Heart left ventricle (tissue), 16 donors: Measurements from ENCODE around the gene TBX3. TPM values are rescaled to one million over a fixed set of nuclear protein-coding genes. Genes with fewer than 3 reads are reported as not detected.

Experiments used
- ATAC-seq, 4 donors: fragments of 200-7000 bp; cut with Tn5 transposase; one replicate each; pipeline ENCODE4 v1.9.1; 2020 to 2022; ENCODE audit warnings: moderate library complexity in 4 of 4, mild to moderate bottlenecking in 3 of 4, moderate number of reproducible peaks in 1 of 4
- DNase-seq, 5 donors: peaks; one replicate each; pipeline ENCODE4 v3.0.0-alpha.2; 2020
- H3K27ac ChIP-seq, 12 donors: fragments of 200-600 bp; sonication (generic) in 4 of 12; one replicate each; pipeline versions ENCODE4 v1.5.0 to v1.8.0; 2016 to 2022; ENCODE audit warnings: mild to moderate bottlenecking in 2 of 12
- H3K27me3 ChIP-seq, 9 donors: fragments of 200-600 bp; sonication (generic) in 2 of 9; one replicate each; pipeline versions ENCODE4 v1.5.1 to v1.8.0; 2016 to 2022; ENCODE audit warnings: mild to moderate bottlenecking in 3 of 9
- H3K36me3 ChIP-seq, 9 donors: fragments of 200-600 bp; sonication (generic) in 2 of 9; one replicate each; pipeline versions ENCODE4 v1.5.0 to v1.8.0; 2018 to 2022; ENCODE audit warnings: mild to moderate bottlenecking in 2 of 9
- H3K4me1 ChIP-seq, 12 donors: fragments of 200-600 bp; sonication (generic) in 4 of 12; one replicate each; pipeline versions ENCODE4 v1.5.0 to v1.8.0; 2016 to 2022; ENCODE audit warnings: mild to moderate bottlenecking in 3 of 12
- H3K4me3 ChIP-seq, 12 donors: fragments of 200-600 bp; sonication (generic) in 4 of 12; one replicate each; pipeline versions ENCODE4 v1.5.0 to v1.8.0; 2017 to 2022; ENCODE audit warnings: mild to moderate bottlenecking in 9 of 12, moderate library complexity in 4 of 12
- H3K9me3 ChIP-seq, 12 donors: fragments of 200-600 bp; sonication (generic) in 4 of 12; one replicate each; pipeline versions ENCODE4 v1.5.0 to v1.8.0; 2016 to 2022; ENCODE audit warnings: mild to moderate bottlenecking in 1 of 12
- CTCF ChIP-seq, 12 donors: fragments of 200-600 bp; sonication (generic) in 4 of 12; IDR thresholded peaks; one replicate each; pipeline versions ENCODE4 v1.5.0 to v1.8.0; 2018 to 2022; ENCODE audit warnings: antibody characterized with exemption in 12 of 12, mild to moderate bottlenecking in 5 of 12
- POLR2A ChIP-seq, 2 donors: fragments of 450-650 bp; IDR thresholded peaks; one replicate each; pipeline ENCODE4 v1.6.1; 2017; ENCODE audit warnings: antibody characterized with exemption in 2 of 2, mild to moderate bottlenecking in 2 of 2, moderate library complexity in 2 of 2
- WGBS, 4 donors: extraction: QIAGEN DNeasy Blood & Tissue Kit in 2 of 4; methylation state at CpG; one replicate each; pipeline versions ENCODE4 v1.1.5 to v1.1.7; 2013 to 2018; 5-methylcytosine and 5-hydroxymethylcytosine counted together
- intact Hi-C, 10 donors: fragments of 100-400 bp; cut with DNase I; formaldehyde crosslinking; loops; one replicate each; pipeline versions ENCODE4 v1.11.1 to v1.14.2; 2022
- polyA plus RNA-seq, 2 donors: library from polyadenylated mRNA; stranded (reverse); fragments of 200-250 nt; gene quantifications; one replicate each; pipeline ENCODE4 v1.2.3, GENCODE V29; 2013
- total RNA-seq, 9 donors: library from RNA; depleted of rRNA in 2 of 9; stranded (reverse); fragments of >200 nt in 2 of 9; fragmentation: NEBNext Ultra II Directional in 3 of 9; extraction: Animal tissue kit (Norgen Biotek cat#: 25700) in 3 of 9; gene quantifications; one replicate each; pipeline versions ENCODE4 v1.1.0 to v1.2.4, GENCODE V29; 2016 to 2023
- donor health status: ischemic (EF 13 %, LVEDD 7.1; RV severe dilation, severe dysfunction).
- donor health status: healthy with polysubstance abuse.
- donor health status: DM: no; HTN: yes; CAD: no.
- donor health status: DM: no; HTN: no; CAD: no.
- donor health status: ischemic (EF 25% LVEDD 6.9; RV normal size, moderate dysfunction).
- donor health status: ischemic (EF 25% LVEDD 5.7; RV mildly dilated, moderate dysfunction).
- donor health status: healthy.
- donor health status: DM: yes; HTN: yes; CAD: no.
- donor health status: ischemic (EF 35%, LVEDD 5.7; RV mildly dilated, moderate dysfunction).
- donor health status: nonischemic (EF 11% LVEDD 7.7; RV severe dilation, severe dysfunction).
- donor health status: DM: yes; HTN: yes; CAD: no.
- donor health status: PGD.
- donor health status: ischemic (EF 29% LVEDD 5.4; RV normal size, mild dysfunction).
- donor health status: nonischemic (EF 23%, LVEDD 6.1; RV moderate dilation, normal function).

Gene TBX3
- total and polyA plus RNA-seq, 11 donors, result 10.3 to 31.3 (median 15.7) TPM

- H3K9me3 ChIP-seq, result no peaks in the 10 kb centered on the region
- ATAC-seq, result no peak
- no peak for DNase-seq
- H3K27ac ChIP-seq, result no peak overlapping the region
- H3K4me3 ChIP-seq, result no peak overlapping the region
- no peaks in the 10 kb centered on the region for H3K4me1 ChIP-seq
- no peaks in the 10 kb centered on the region for H3K36me3 ChIP-seq
- WGBS, 4 donors, result 83 to 89% (median 86%) methylated on average over 3 of the region's 3 CpGs
- TF ChIP-seq POLR2A (IDR thresholded peaks at IDR 0.05) (no peak), CTCF (IDR thresholded peaks at IDR 0.05) (no peak)
- intact Hi-C loops, result no loop called here
- H3K27me3 ChIP-seq, result peaks cover 0 to 34% (median 0%) of the 10 kb centered on the region in 9 donors
These were observed 35.3 kb downstream of the TBX3 start for GRCh38 chr12:114648711-114649110.

- Histone ChIP-seq H3K27ac (no peak overlapping the region), H3K36me3 (no peaks in the 10 kb centered on the region), H3K27me3 (peaks cover 0 to 23% (median 0%) of the 10 kb centered on the region in 9 donors), H3K9me3 (no peaks in the 10 kb centered on the region), H3K4me3 (no peak overlapping the region), H3K4me1 (no peaks in the 10 kb centered on the region)
- intact Hi-C loops, result loop anchor here in 4 of 10 donors (5.0 to 10.0 kb wide), 2 partner anchors 654 to 657 kb away; no protein-coding TSS in a partner anchor
- DNase-seq (no peak), ATAC-seq (no peak)
- WGBS, 4 donors, result 66 to 71% (median 68%) methylated on average over 6 of the region's 6 CpGs
- TF ChIP-seq POLR2A (IDR thresholded peaks at IDR 0.05) (no peak), CTCF (IDR thresholded peaks at IDR 0.05) (no peak)
These were observed 45.1 kb downstream of the TBX3 start for GRCh38 chr12:114638790-114639435.

GRCh38 chr12:114636723-114637480, 47.1 kb downstream of the TBX3 start:
- intact Hi-C loops, result loop anchor here in 4 of 10 donors (5.0 to 10.0 kb wide), 2 partner anchors 652 to 655 kb away; no protein-coding TSS in a partner anchor
- H3K4me1 ChIP-seq, result no peaks in the 10 kb centered on the region
- no peak overlapping the region for H3K4me3 ChIP-seq
- no peaks in the 10 kb centered on the region for H3K36me3 ChIP-seq
- peak in 6 of 12 donors; percentile 10 to 36 (median 17) for TF ChIP-seq CTCF (IDR thresholded peaks at IDR 0.05)
- TF ChIP-seq POLR2A (IDR thresholded peaks at IDR 0.05), result no peak
- H3K27me3 ChIP-seq, result peaks cover 0 to 5% (median 0%) of the 10 kb centered on the region in 9 donors
- no peaks in the 10 kb centered on the region for H3K9me3 ChIP-seq
- WGBS, 4 donors, result 48 to 58% (median 51%) methylated on average over 15 of the region's 15 CpGs
- H3K27ac ChIP-seq, result no peak overlapping the region
- ATAC-seq (no peak), DNase-seq (no peak)

- H3K4me1 ChIP-seq, result no peaks in the 10 kb centered on the region
These were observed 52.7 kb downstream of the TBX3 start for GRCh38 chr12:114631242-114631641.

More at GRCh38 chr12:114631242-114631641, 52.7 kb downstream of the TBX3 start:
- H3K4me3 ChIP-seq, result no peak overlapping the region
- no peak for TF ChIP-seq CTCF (IDR thresholded peaks at IDR 0.05)
- TF ChIP-seq POLR2A (IDR thresholded peaks at IDR 0.05), result no peak
- no peaks in the 10 kb centered on the region for H3K9me3 ChIP-seq
- no peak for DNase-seq
- H3K27me3 ChIP-seq, result peaks cover 0 to 35% (median 2%) of the 10 kb centered on the region in 9 donors
- intact Hi-C loops, result loop anchor here in 2 of 10 donors (10.0 kb wide), 1 partner anchor 646 kb away; no protein-coding TSS in a partner anchor
- no peak overlapping the region for H3K27ac ChIP-seq
- 56 to 63% (median 57%) methylated on average over 7 of the region's 7 CpGs for WGBS, 4 donors
- H3K36me3 ChIP-seq, result no peaks in the 10 kb centered on the region
- ATAC-seq, result no peak
